GM13976 (cell line): ENCODE results near the gene FRZB.
"Not testable (repeated sequence)": the region's sequence is repeated elsewhere in the genome, so short reads cannot be mapped to it uniquely, and the experiment has no call there.

ENCODE experiments used
- DNase-seq: peaks from one replicate; pipeline ENCODE4 v3.0.0; 2012; ENCODE audit warnings: low spot score
- in situ Hi-C: fragments of 300-500 bp; cut with MboI; formaldehyde crosslinking; loops from one replicate; pipeline ENCODE4 v1.12.0; 2022; ENCODE audit warnings: low sequenced_read_pairs, mixed read lengths, inconsistent platforms; ENCODE audit not compliant: unreplicated experiment
- TF ChIP-seq, protein P1 (sequence below): IDR thresholded peaks from 2 replicates; pipeline ENCODE4 v1.5.1; 2012; ENCODE audit warnings: borderline replicate concordance, mild to moderate bottlenecking; ENCODE audit not compliant: insufficient read depth; ENCODE audit errors: extremely low read depth, missing control alignments, control extremely low read depth

FRZB gene

DNA sequence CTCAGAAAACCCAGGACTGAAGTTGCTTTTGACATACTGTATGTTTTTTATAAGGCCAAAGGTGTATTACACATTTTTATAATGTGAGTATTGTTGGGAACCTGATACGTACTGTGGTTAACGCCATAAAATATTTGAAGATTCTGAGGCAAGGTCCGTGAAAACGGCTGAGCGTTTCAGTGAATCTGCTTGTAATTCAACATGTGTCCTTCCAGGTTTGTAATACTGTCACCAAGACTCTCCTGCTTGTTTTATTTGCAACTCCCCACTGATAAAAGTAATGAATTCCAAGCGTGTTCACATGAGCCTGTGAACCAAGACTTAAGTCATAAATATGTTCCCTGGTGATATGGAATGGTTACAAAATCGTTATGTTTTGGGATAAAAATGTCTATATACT is 23.9 kb upstream of the FRZB start:
- TF ChIP-seq, protein P1, sequence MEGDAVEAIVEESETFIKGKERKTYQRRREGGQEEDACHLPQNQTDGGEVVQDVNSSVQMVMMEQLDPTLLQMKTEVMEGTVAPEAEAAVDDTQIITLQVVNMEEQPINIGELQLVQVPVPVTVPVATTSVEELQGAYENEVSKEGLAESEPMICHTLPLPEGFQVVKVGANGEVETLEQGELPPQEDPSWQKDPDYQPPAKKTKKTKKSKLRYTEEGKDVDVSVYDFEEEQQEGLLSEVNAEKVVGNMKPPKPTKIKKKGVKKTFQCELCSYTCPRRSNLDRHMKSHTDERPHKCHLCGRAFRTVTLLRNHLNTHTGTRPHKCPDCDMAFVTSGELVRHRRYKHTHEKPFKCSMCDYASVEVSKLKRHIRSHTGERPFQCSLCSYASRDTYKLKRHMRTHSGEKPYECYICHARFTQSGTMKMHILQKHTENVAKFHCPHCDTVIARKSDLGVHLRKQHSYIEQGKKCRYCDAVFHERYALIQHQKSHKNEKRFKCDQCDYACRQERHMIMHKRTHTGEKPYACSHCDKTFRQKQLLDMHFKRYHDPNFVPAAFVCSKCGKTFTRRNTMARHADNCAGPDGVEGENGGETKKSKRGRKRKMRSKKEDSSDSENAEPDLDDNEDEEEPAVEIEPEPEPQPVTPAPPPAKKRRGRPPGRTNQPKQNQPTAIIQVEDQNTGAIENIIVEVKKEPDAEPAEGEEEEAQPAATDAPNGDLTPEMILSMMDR = no peak
- no peak for DNase-seq
- in situ Hi-C loops = no loop called here

DNA sequence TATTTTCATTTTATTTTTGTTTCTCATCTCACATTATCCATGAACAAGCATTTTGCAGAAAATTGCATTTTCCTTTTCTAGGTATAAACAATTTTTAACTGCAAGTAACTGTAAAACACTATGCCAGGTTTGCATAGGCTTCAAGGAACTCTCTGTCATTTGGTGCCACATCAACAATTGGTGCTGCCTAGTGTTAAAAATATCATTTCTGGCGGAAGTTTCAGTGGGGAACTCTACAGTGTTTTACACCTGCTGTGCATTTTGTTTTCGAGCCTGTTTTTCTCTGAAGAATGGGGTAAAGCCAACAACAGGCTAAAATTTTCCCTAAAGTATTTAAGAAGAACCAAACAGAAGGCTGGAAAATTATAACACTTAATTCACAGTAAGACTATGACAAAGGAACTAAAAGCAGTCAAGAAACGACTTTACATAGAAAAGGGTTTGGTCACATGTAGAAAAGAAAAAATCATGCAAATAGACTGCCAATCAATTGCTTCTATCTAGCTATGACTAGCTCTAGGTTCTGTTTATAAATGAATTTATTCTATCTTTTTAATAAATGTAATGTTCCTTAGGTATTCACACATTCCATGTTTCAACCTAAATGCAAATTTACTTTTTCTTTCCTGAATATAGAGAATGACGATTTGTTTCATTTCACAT is 21.4 kb upstream of the FRZB start:
- DNase-seq = no peak
- TF ChIP-seq, protein P1 = no peak
- in situ Hi-C loops = no loop called here

DNA sequence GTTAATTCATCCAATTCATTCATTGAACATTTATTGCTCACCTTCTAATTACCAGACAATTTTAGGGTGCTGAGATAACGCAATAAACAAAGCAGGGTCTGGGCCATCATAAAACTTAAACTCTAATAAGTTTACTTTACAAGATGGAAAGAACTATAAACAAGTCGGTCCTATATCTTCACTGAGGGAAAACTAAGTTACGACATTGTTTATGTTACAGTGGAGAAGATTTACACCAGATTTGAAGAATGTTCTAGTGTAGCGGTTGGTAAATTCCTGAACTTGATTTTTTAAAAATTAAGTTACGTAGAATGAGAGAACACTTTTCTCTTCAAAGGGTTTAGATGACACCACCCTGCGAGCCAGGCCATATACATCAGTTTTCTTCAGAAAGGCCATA is 20.7 kb upstream of the FRZB start:
- in situ Hi-C loops = no loop called here
- TF ChIP-seq, protein P1 = no peak
- no peak for DNase-seq

DNA sequence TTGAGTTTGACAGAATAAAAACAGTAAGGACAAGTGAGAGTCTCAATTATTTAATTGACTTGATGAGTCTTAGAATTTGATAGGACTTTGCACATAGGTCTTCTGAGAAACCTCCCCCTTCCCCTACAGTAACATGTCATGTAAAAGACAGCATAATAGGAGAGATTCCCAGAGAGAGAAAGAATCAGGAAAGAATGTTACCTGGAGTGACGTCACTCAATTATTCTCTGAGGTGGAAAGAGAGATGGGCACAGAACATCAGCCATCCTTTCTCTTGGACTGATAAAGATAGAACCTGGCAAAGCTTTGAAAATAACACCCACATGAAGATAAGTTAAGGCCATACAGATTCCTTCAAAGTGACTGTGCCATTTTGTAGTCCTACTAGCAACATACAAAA is 19.3 kb upstream of the FRZB start:
- no peak for DNase-seq
- TF ChIP-seq, protein P1 = no peak
- in situ Hi-C loops = no loop called here

DNA sequence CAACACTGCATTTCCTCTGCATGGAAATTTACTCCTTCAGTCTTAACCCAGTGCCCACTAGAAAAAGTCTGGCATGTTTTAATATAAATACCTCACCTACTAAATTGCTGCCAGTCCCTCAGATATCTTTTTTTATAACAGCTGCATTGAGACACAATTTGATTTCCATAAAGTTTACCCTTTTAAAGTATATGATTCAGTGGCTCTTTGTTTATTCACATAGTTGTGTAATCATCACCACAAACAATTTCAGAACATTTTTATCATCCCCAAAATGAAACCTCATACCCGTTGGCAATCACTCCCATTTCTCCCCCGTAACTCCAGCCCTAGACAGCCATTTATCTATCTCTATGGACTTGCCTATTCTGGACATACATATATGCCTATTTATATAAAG is 17.0 kb upstream of the FRZB start:
- in situ Hi-C loops = no loop called here
- DNase-seq = no peak
- TF ChIP-seq, protein P1 = no peak

DNA sequence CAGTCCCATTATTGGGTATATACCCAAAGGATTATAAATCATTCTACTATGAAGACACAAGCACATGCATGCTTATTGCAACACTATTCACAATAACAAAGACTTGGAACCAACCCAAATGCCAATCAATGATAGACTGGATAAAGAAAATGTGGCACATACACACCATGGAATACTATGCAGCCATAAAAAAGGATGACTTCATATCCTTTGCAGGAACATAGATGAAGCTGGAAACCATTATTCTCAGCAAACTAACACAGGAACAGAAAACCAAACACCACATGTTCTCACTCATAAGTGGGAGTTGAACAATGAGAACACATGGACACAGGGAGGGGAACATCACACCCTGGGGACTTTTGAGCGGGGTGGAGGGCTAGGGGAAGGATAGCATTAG is 13.7 kb upstream of the FRZB start:
- DNase-seq, in situ Hi-C loops: not testable (repeated sequence)

DNA sequence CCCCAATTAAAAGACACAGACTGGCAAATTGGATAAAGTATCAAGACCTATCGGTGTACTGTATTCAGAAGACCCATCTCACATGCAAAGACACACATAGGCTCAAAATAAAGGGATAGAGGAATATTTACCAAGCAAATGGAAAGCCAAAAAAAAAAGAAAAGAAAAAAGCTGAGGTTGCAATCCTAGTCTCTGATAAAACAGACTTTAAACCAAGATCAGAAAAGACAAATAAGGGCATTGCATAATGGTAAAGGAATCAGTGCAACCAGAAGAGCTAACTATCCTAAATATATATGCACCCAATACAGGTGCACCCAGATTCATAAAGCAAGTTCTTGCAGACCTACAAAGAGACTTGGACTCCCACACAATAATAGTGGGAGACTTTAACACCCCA is 10.2 kb upstream of the FRZB start:
- in situ Hi-C loops, DNase-seq: not testable (repeated sequence)

DNA sequence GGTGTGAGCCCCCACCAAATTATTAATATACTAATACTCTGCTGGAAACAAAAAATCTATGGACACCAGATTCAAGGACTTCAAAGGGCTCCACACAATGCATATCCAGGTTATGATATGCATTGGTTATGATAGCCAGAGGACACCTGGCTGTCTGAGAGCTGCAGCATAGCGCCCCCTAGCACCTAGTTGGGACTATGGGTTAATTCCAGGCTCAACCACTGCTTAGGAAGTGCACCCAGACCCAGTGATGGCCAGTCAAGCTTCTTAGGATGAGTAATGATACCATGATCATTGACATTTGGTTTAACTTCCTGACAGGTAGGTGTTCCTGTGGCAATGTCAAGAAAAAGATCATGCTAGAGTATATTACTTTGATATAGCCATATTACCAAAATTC is 3.8 kb upstream of the FRZB start:
- in situ Hi-C loops = no loop called here
- DNase-seq = no peak
- TF ChIP-seq, protein P1 = no peak
